SK-N-SH (cell line): ENCODE data around the gene KCNG3. TPM values are rescaled to one million over a fixed set of nuclear protein-coding genes. Genes with fewer than 3 reads are reported as not detected.

ENCODE experiments used
- CTCF ChIA-PET: fragments of 300-600, 350-600 bp; formaldehyde crosslinking; extraction: SDS; loops from one replicate; lab custom pipeline; 2021; lab: Yijun Ruan, JAX
- POLR2A ChIA-PET: fragments of 350-600 bp; sonication (Branson Sonifier 250); formaldehyde crosslinking; extraction: SDS; loops from one replicate; lab custom pipeline; 2020; ENCODE audit warnings: antibody characterized with exemption, inconsistent platforms; lab: Yijun Ruan, JAX
- DNase-seq: peaks from one replicate; pipeline ENCODE4 v3.0.0; 2012
- H2AFZ ChIP-seq: fragments of 200-600 bp; sonication (generic); 2 replicates; pipeline ENCODE4 v1.8.1; 2016; ENCODE audit warnings: antibody characterized with exemption, mild to moderate bottlenecking, low read depth
- H3F3A ChIP-seq: fragments of 200-600 bp; sonication (generic); replicated peaks from 2 replicates; pipeline ENCODE3; 2016; ENCODE audit warnings: antibody characterized with exemption, mild to moderate bottlenecking; ENCODE audit not compliant: insufficient read depth
- H3K27ac ChIP-seq, 2 experiments: fragments of 200-500 bp in 1 of 2; fragments of 200-600 bp in 1 of 2; sonication (Bioruptor generic) in 1 of 2; sonication (generic), shearing (Covaris generic) in 1 of 2; 2 replicates each; pipeline versions ENCODE4 v1.5.1 to v1.6.1; 2014 to 2016; ENCODE audit warnings: low read depth in 2 of 2, inconsistent platforms in 1 of 2, low read length in 1 of 2, mild to moderate bottlenecking in 1 of 2, mixed read lengths in 1 of 2
- H3K27me3 ChIP-seq: fragments of 200-600 bp; sonication (generic), shearing (Covaris generic); 2 replicates; pipeline ENCODE4 v1.6.1; 2016; ENCODE audit warnings: mixed run types; ENCODE audit not compliant: insufficient read depth
- H3K36me3 ChIP-seq, 2 experiments: fragments of 200-500 bp in 1 of 2; fragments of 200-600 bp in 1 of 2; sonication (Bioruptor generic) in 1 of 2; sonication (generic) in 1 of 2; replicated peaks in 1 of 2; 2 replicates each; pipeline versions ENCODE3 to v1.5.1; 2014 to 2016; ENCODE audit warnings: low read length in 1 of 2, mild to moderate bottlenecking in 1 of 2; ENCODE audit not compliant: insufficient read depth in 2 of 2, control insufficient read depth in 1 of 2
- H3K4me1 ChIP-seq, 2 experiments: fragments of 200-500 bp in 1 of 2; fragments of 200-600 bp in 1 of 2; sonication (Bioruptor generic) in 1 of 2; sonication (generic), shearing (Covaris generic) in 1 of 2; 2 replicates each; pipeline versions ENCODE4 v1.5.1 to v1.6.1; 2014 to 2016; ENCODE audit warnings: low read depth in 1 of 2, low read length in 1 of 2, mixed run types in 1 of 2; ENCODE audit not compliant: insufficient read depth in 2 of 2, control insufficient read depth in 1 of 2
- H3K4me2 ChIP-seq: fragments of 200-600 bp; sonication (generic), shearing (Covaris generic); 2 replicates; pipeline ENCODE4 v1.6.1; 2017; ENCODE audit warnings: mixed run types
- H3K4me3 ChIP-seq, 2 experiments: fragments of 200-500 bp in 1 of 2; fragments of 200-600 bp in 1 of 2; sonication (Bioruptor generic) in 1 of 2; sonication (generic), shearing (Covaris generic) in 1 of 2; 2 replicates each; pipeline versions ENCODE4 v1.5.1 to v1.8.1; 2014 to 2016; ENCODE audit warnings: low read depth in 2 of 2, inconsistent platforms in 1 of 2, low read length in 1 of 2, mild to moderate bottlenecking in 1 of 2, mixed read lengths in 1 of 2, moderate library complexity in 1 of 2
- H3K79me2 ChIP-seq: fragments of 200-600 bp; sonication (generic); 2 replicates; pipeline ENCODE4 v1.8.1; 2017; ENCODE audit warnings: mild to moderate bottlenecking; ENCODE audit not compliant: insufficient read depth
- H3K9ac ChIP-seq: fragments of 200-600 bp; sonication (generic); 2 replicates; pipeline ENCODE4 v1.6.1; 2017; ENCODE audit warnings: mixed run types
- H3K9me2 ChIP-seq: fragments of 200-600 bp; sonication (generic); 2 replicates; pipeline ENCODE4 v1.6.1; 2017; ENCODE audit warnings: mixed run types
- H3K9me3 ChIP-seq: fragments of 200-600 bp; sonication (generic); 2 replicates; pipeline ENCODE4 v1.6.1; 2017; ENCODE audit warnings: mixed run types, mild to moderate bottlenecking, moderate library complexity
- H4K20me1 ChIP-seq: fragments of 200-600 bp; sonication (generic); 2 replicates; pipeline ENCODE4 v1.6.1; 2017; ENCODE audit warnings: mild to moderate bottlenecking, mixed run types; ENCODE audit not compliant: insufficient read depth
- CHD2 ChIP-seq: fragments of 150-350 bp; IDR thresholded peaks from 2 replicates; pipeline ENCODE4 v1.6.1; 2018; ENCODE audit warnings: low read length; ENCODE audit not compliant: partially characterized antibody
- FOXJ3 ChIP-seq: sonication (generic); formaldehyde crosslinking; IDR thresholded peaks from 2 replicates; pipeline ENCODE4 v1.5.1; 2020; ENCODE audit warnings: mild to moderate bottlenecking, missing genetic modification reagents
- FOXM1 ChIP-seq: IDR thresholded peaks from 2 replicates; pipeline ENCODE4 v1.4.0; 2012; ENCODE audit warnings: low read depth, mild to moderate bottlenecking
- IRF3 ChIP-seq: fragments of 150-350 bp; IDR thresholded peaks from 2 replicates; pipeline ENCODE4 v1.6.1; 2016; ENCODE audit warnings: mild to moderate bottlenecking, low read depth, low read length
- JUND ChIP-seq: IDR thresholded peaks from 2 replicates; pipeline ENCODE4 v1.4.0; 2012
- PBX3 ChIP-seq: IDR thresholded peaks from 2 replicates; pipeline ENCODE4; 2012
- POLR2AphosphoS5 ChIP-seq: IDR thresholded peaks from 2 replicates; pipeline ENCODE4 v1.6.1; 2012; ENCODE audit warnings: low read depth, low read length
- RAD21 ChIP-seq: IDR thresholded peaks from 2 replicates; pipeline ENCODE4 v1.6.1; 2012; ENCODE audit warnings: mild to moderate bottlenecking, low read length
- RCOR1 ChIP-seq: fragments of 150-350 bp; IDR thresholded peaks from 2 replicates; pipeline ENCODE4 v1.6.1; 2017; ENCODE audit warnings: antibody characterized with exemption, low read length
- RXRA ChIP-seq: IDR thresholded peaks from 2 replicates; pipeline ENCODE4 v1.4.0; 2012; ENCODE audit warnings: low read depth, mild to moderate bottlenecking, borderline replicate concordance
- TEAD4 ChIP-seq: IDR thresholded peaks from 2 replicates; pipeline ENCODE4 v1.4.0; 2012; ENCODE audit warnings: mild to moderate bottlenecking, borderline replicate concordance; ENCODE audit not compliant: insufficient read depth
- USF1 ChIP-seq: IDR thresholded peaks from 2 replicates; pipeline ENCODE4 v1.4.0; 2012; ENCODE audit warnings: low read depth, borderline replicate concordance
- USF2 ChIP-seq: fragments of 150-350 bp; IDR thresholded peaks from 2 replicates; pipeline ENCODE4 v1.6.1; 2017; ENCODE audit warnings: antibody characterized with exemption, low read length, low read depth, borderline replicate concordance
- YY1 ChIP-seq: IDR thresholded peaks from 2 replicates; pipeline ENCODE4 v1.4.0; 2012; ENCODE audit warnings: low read depth, mild to moderate bottlenecking
- ZBTB33 ChIP-seq: IDR thresholded peaks from 2 replicates; pipeline ENCODE4 v1.4.0; 2012; ENCODE audit warnings: low read depth, borderline replicate concordance
- WGBS: methylation state at CpG from one replicate; pipeline ENCODE4 v1.1.6; 2017; ENCODE audit warnings: low lambda C conversion rate; 5-methylcytosine and 5-hydroxymethylcytosine counted together
- polyA plus RNA-seq, 3 experiments: library from polyadenylated mRNA; depleted of rRNA; stranded (reverse); fragments of >200 nt; gene quantifications; 2 replicates each; pipeline ENCODE4 v1.2.3, GENCODE V29; 2012

Gene KCNG3
- polyA plus RNA-seq, 1 of the 3 experiments (the other 2 are of a cell fraction) = 0.03 TPM

- Histone ChIP-seq H3F3A (no peaks in the 10 kb centered on the region), H3K4me2 (no peak overlapping the region), H3K4me3 (no peak overlapping the region), H3K9me2 (no peaks in the 10 kb centered on the region), H3K9ac (no peak overlapping the region), H2AFZ (no peak overlapping the region)
- DNase-seq = no peak
- POLR2A ChIA-PET = no interaction called here
- TF ChIP-seq PBX3 (no peak), FOXM1 (no peak)
- TF ChIP-seq, all 33 proteins: peak for 0
- CTCF ChIA-PET = interaction anchor here (1.4 to 1.7 kb wide), 3 partner anchors 15 to 25 kb away, joined by 3 to 5 read pairs (median 4); no protein-coding TSS in a partner anchor
- Histone ChIP-seq H3K9me3 (no peaks in the 10 kb centered on the region), H4K20me1 (no peaks in the 10 kb centered on the region), H3K36me3 (no peaks in the 10 kb centered on the region), H3K27ac (no peak overlapping the region), H3K27me3 (no peaks in the 10 kb centered on the region), H3K4me1 (no peaks in the 10 kb centered on the region; a peak in 1 of 4 replicates), H3K79me2 (no peaks in the 10 kb centered on the region)
- 85% methylated on average over 2 of the region's 2 CpGs for WGBS
These were observed 64.4 kb downstream of the KCNG3 start for GRCh38 chr2:42429352-42429751.

- H3K27me3 ChIP-seq = no peaks in the 10 kb centered on the region
- CTCF ChIA-PET = interaction anchor here (0.7 kb wide), 1 partner anchor 239 kb away, joined by 3 read pairs; no protein-coding TSS in a partner anchor
- H3F3A ChIP-seq = peaks cover 7% of the 10 kb centered on the region
- H3K4me3 ChIP-seq = no peak overlapping the region
- H3K4me2 ChIP-seq = no peak overlapping the region
- H3K36me3 ChIP-seq = no peaks in the 10 kb centered on the region
- no peak for DNase-seq
- POLR2A ChIA-PET = no interaction called here
- H3K9me3 ChIP-seq = no peaks in the 10 kb centered on the region
- no peaks in the 10 kb centered on the region for H3K9me2 ChIP-seq
- no peak for TF ChIP-seq YY1
- TF ChIP-seq USF1 = no peak
- TF ChIP-seq, all 33 proteins: peak for 0
- H3K27ac ChIP-seq = no peak overlapping the region
- WGBS = 87% methylated on average over 3 of the region's 3 CpGs
- no peak overlapping the region for H2AFZ ChIP-seq
- no peak overlapping the region for H3K9ac ChIP-seq
- H3K79me2 ChIP-seq = no peaks in the 10 kb centered on the region
- peaks cover 0 to 3% of the 10 kb centered on the region in 2 experiments; a peak in 1 of 4 replicates for H3K4me1 ChIP-seq
- no peaks in the 10 kb centered on the region for H4K20me1 ChIP-seq
These were observed 68.1 kb downstream of the KCNG3 start for GRCh38 chr2:42425697-42426096.

- H3K9me3 ChIP-seq = no peaks in the 10 kb centered on the region
- peaks cover 15% of the 10 kb centered on the region for H3F3A ChIP-seq
- no peaks in the 10 kb centered on the region for H4K20me1 ChIP-seq
- H3K27me3 ChIP-seq = no peaks in the 10 kb centered on the region
- no peaks in the 10 kb centered on the region for H3K79me2 ChIP-seq
- WGBS = 70% methylated on average over 4 of the region's 4 CpGs
- POLR2A ChIA-PET = interaction anchor here (0.6 kb wide), 1 partner anchor 136 kb away, joined by 3 read pairs; no protein-coding TSS in a partner anchor
- no peak overlapping the region for H3K27ac ChIP-seq
- H3K4me3 ChIP-seq = no peak overlapping the region
- H3K9me2 ChIP-seq = no peaks in the 10 kb centered on the region
- H3K4me2 ChIP-seq = no peak overlapping the region
- peaks cover 0 to 8% of the 10 kb centered on the region in 2 experiments; a peak in 1 of 4 replicates for H3K4me1 ChIP-seq
- no peaks in the 10 kb centered on the region for H3K36me3 ChIP-seq
- no peak for DNase-seq
- no peak overlapping the region for H3K9ac ChIP-seq
- H2AFZ ChIP-seq = no peak overlapping the region
- CTCF ChIA-PET = no interaction called here
- no peak for TF ChIP-seq IRF3
- TF ChIP-seq TEAD4 = no peak
- TF ChIP-seq CHD2 = no peak
- TF ChIP-seq RXRA = no peak
- no peak for TF ChIP-seq ZBTB33
- TF ChIP-seq FOXJ3 (CRISPR knock-in tag) = no peak
- TF ChIP-seq FOXM1 = no peak
- TF ChIP-seq RAD21 = no peak
- TF ChIP-seq USF1 = no peak
- no peak for TF ChIP-seq JUND
- TF ChIP-seq POLR2AphosphoS5 = no peak
- TF ChIP-seq USF2 = no peak
- no peak for TF ChIP-seq RCOR1
These were observed 69.7 kb downstream of the KCNG3 start for GRCh38 chr2:42424033-42424432.
